ENCODE data around the gene PEF1.
"Not testable (repeated sequence)": the region's sequence is repeated elsewhere in the genome, so short reads cannot be mapped to it uniquely, and the experiment has no call there.

PEF1 gene

GRCh38 chr1:31600641-31601040, 44.0 kb downstream of the PEF1 start:
- no peak for DNase-seq

- no peak for DNase-seq
These were observed 45.7 kb downstream of the PEF1 start for GRCh38 chr1:31598980-31599379.

- DNase-seq = no peak
These were observed 48.0 kb downstream of the PEF1 start for GRCh38 chr1:31596737-31597097.

- DNase-seq = peak; percentile 36
These were observed 48.6 kb downstream of the PEF1 start for GRCh38 chr1:31595836-31596736.

- peak; percentile 87 for DNase-seq
These were observed 50.7 kb downstream of the PEF1 start for GRCh38 chr1:31593770-31594632.

GRCh38 chr1:31593136-31593665, 51.5 kb downstream of the PEF1 start:
- peak; percentile 50 for DNase-seq

- DNase-seq = no peak
These were observed 52.5 kb downstream of the PEF1 start for GRCh38 chr1:31592132-31592531.

- DNase-seq = no peak
These were observed 53.1 kb downstream of the PEF1 start for GRCh38 chr1:31591425-31592093.

- no peak for DNase-seq
These were observed 55.7 kb downstream of the PEF1 start for GRCh38 chr1:31588751-31589515.

GRCh38 chr1:31587720-31588423, 56.8 kb downstream of the PEF1 start:
- DNase-seq = peak; percentile 81

- DNase-seq = not testable (repeated sequence)
These were observed 57.4 kb downstream of the PEF1 start for GRCh38 chr1:31587328-31587699.

- no peak for DNase-seq
These were observed 58.0 kb downstream of the PEF1 start for GRCh38 chr1:31586376-31587327.

- DNase-seq = no peak
These were observed 58.8 kb downstream of the PEF1 start for GRCh38 chr1:31585736-31586365.

GRCh38 chr1:31584869-31585735, 59.6 kb downstream of the PEF1 start:
- DNase-seq = no peak

- DNase-seq = peak; percentile 54
These were observed 60.4 kb downstream of the PEF1 start for GRCh38 chr1:31583995-31584868.

GRCh38 chr1:31583082-31583994, 61.3 kb downstream of the PEF1 start:
- peak; percentile 37 for DNase-seq

All from activated effector memory CD4-positive, alpha-beta T cell treated with anti-CD3 and anti-CD28 coated beads, Interleukin-2, amount 50 U/mL, for 16 hours (primary cell).